ENCODE measurements around the gene SPON1.

SPON1 gene

GRCh38 chr11:14101388-14101787 is 138.9 kb downstream of the SPON1 start:
- H3K4me3 ChIP-seq (replicated peaks; ENCODE audit: low read depth, low read length) = no peak overlapping the region
- TF ChIP-seq CTCF (IDR thresholded peaks at IDR 0.05; ENCODE audit: insufficient read depth, low read length, poor library complexity, severe bottlenecking) = no peak
- DNase-seq (ENCODE audit: extremely low read depth, insufficient read length) = no peak
- no peaks in the 10 kb centered on the region for H3K27me3 ChIP-seq (replicated peaks; ENCODE audit: control insufficient read depth, insufficient read depth, low read length)
- H3K36me3 ChIP-seq (ENCODE audit: control insufficient read depth, insufficient read depth, low read length) = no peaks in the 10 kb centered on the region

- no peaks in the 10 kb centered on the region for H3K36me3 ChIP-seq (ENCODE audit: control insufficient read depth, insufficient read depth, low read length)
- DNase-seq (ENCODE audit: extremely low read depth, insufficient read length) = no peak
- no peaks in the 10 kb centered on the region for H3K27me3 ChIP-seq (replicated peaks; ENCODE audit: control insufficient read depth, insufficient read depth, low read length)
- H3K4me3 ChIP-seq (replicated peaks; ENCODE audit: low read depth, low read length) = no peak overlapping the region
- TF ChIP-seq CTCF (IDR thresholded peaks at IDR 0.05; ENCODE audit: insufficient read depth, low read length, poor library complexity, severe bottlenecking) = no peak
These were observed 140.2 kb downstream of the SPON1 start for GRCh38 chr11:14102766-14103165.

- TF ChIP-seq CTCF (IDR thresholded peaks at IDR 0.05; ENCODE audit: insufficient read depth, low read length, poor library complexity, severe bottlenecking) = no peak
These were observed 142.9 kb downstream of the SPON1 start for GRCh38 chr11:14105446-14105845.

GRCh38 chr11:14106303-14107049 is 144.0 kb downstream of the SPON1 start:
- no peak for DNase-seq (ENCODE audit: extremely low read depth, insufficient read length)
- no peaks in the 10 kb centered on the region for H3K36me3 ChIP-seq (ENCODE audit: control insufficient read depth, insufficient read depth, low read length)
- no peaks in the 10 kb centered on the region for H3K27me3 ChIP-seq (replicated peaks; ENCODE audit: control insufficient read depth, insufficient read depth, low read length)
- no peak overlapping the region for H3K4me3 ChIP-seq (replicated peaks; ENCODE audit: low read depth, low read length)
- TF ChIP-seq CTCF (IDR thresholded peaks at IDR 0.05; ENCODE audit: insufficient read depth, low read length, poor library complexity, severe bottlenecking) = no peak

More at GRCh38 chr11:14105446-14105845, 142.9 kb downstream of the SPON1 start:
- H3K27me3 ChIP-seq (replicated peaks; ENCODE audit: control insufficient read depth, insufficient read depth, low read length) = no peaks in the 10 kb centered on the region
- no peaks in the 10 kb centered on the region for H3K36me3 ChIP-seq (ENCODE audit: control insufficient read depth, insufficient read depth, low read length)
- no peak overlapping the region for H3K4me3 ChIP-seq (replicated peaks; ENCODE audit: low read depth, low read length)
- no peak for DNase-seq (ENCODE audit: extremely low read depth, insufficient read length)

GRCh38 chr11:14107050-14107430 is 144.5 kb downstream of the SPON1 start:
- no peak for TF ChIP-seq CTCF (IDR thresholded peaks at IDR 0.05; ENCODE audit: insufficient read depth, low read length, poor library complexity, severe bottlenecking)
- no peak overlapping the region for H3K4me3 ChIP-seq (replicated peaks; ENCODE audit: low read depth, low read length)
- no peaks in the 10 kb centered on the region for H3K36me3 ChIP-seq (ENCODE audit: control insufficient read depth, insufficient read depth, low read length)
- no peak for DNase-seq (ENCODE audit: extremely low read depth, insufficient read length)
- H3K27me3 ChIP-seq (replicated peaks; ENCODE audit: control insufficient read depth, insufficient read depth, low read length) = no peaks in the 10 kb centered on the region

GRCh38 chr11:14109742-14110141 is 147.2 kb downstream of the SPON1 start:
- no peak for DNase-seq (ENCODE audit: extremely low read depth, insufficient read length)
- no peak for TF ChIP-seq CTCF (IDR thresholded peaks at IDR 0.05; ENCODE audit: insufficient read depth, low read length, poor library complexity, severe bottlenecking)
- no peaks in the 10 kb centered on the region for H3K36me3 ChIP-seq (ENCODE audit: control insufficient read depth, insufficient read depth, low read length)
- H3K4me3 ChIP-seq (replicated peaks; ENCODE audit: low read depth, low read length) = no peak overlapping the region
- no peaks in the 10 kb centered on the region for H3K27me3 ChIP-seq (replicated peaks; ENCODE audit: control insufficient read depth, insufficient read depth, low read length)

All from GM06990 (cell line).